ENCODE data around the gene RIMOC1.

GRCh38 chr5:41878173-41878572 lies 26.0 kb upstream of the RIMOC1 start:
- no peak for TF ChIP-seq CTCF (IDR thresholded peaks at IDR 0.05)
- TF ChIP-seq EP300 (IDR thresholded peaks at IDR 0.05), result no peak
- TF ChIP-seq POLR2AphosphoS5 (IDR thresholded peaks at IDR 0.05), result no peak

Measured in esophagus muscularis mucosa (tissue), 4 donors.